Spleen (tissue), 11 donors: Measurements from ENCODE around the gene POMP. TPM values are rescaled to one million over a fixed set of nuclear protein-coding genes. Genes with fewer than 3 reads are reported as not detected.

Source experiments
- DNase-seq: peaks from one replicate; pipeline ENCODE4 v3.0.0-alpha.2; 2020
- H3K27ac ChIP-seq, 8 donors: fragments of 200-600 bp; sonication (generic) in 7 of 8; 1 replicate in 4 of 8; 2 replicates in 4 of 8; pipeline versions ENCODE4 v1.5.0 to v1.8.0; 2016 to 2021; ENCODE audit warnings: inconsistent platforms in 4 of 8, mild to moderate bottlenecking in 4 of 8, moderate library complexity in 1 of 8
- H3K27me3 ChIP-seq, 7 donors: fragments of 200-600 bp; sonication (generic) in 6 of 7; replicated peaks in 1 of 7; 1 replicate in 4 of 7; 2 replicates in 3 of 7; pipeline versions ENCODE4 v1.5.0 to v1.8.0; 2016 to 2021; ENCODE audit warnings: inconsistent platforms in 3 of 7, mild to moderate bottlenecking in 1 of 7
- H3K36me3 ChIP-seq, 6 donors: fragments of 200-600 bp; sonication (generic) in 5 of 6; 1 replicate in 4 of 6; 2 replicates in 2 of 6; pipeline versions ENCODE4 v1.5.0 to v1.8.0; 2016 to 2021; ENCODE audit warnings: inconsistent platforms in 2 of 6
- H3K4me1 ChIP-seq, 6 donors: fragments of 200-600 bp; sonication (generic) in 5 of 6; 1 replicate in 3 of 6; 2 replicates in 3 of 6; pipeline versions ENCODE4 v1.5.0 to v1.8.0; 2016 to 2021; ENCODE audit warnings: inconsistent platforms in 3 of 6
- H3K4me3 ChIP-seq, 8 donors: fragments of 200-600 bp; sonication (generic) in 7 of 8; 1 replicate in 4 of 8; 2 replicates in 4 of 8; pipeline versions ENCODE4 v1.5.0 to v1.8.0; 2016 to 2021; ENCODE audit warnings: inconsistent platforms in 4 of 8, mild to moderate bottlenecking in 4 of 8, moderate library complexity in 2 of 8
- H3K9me3 ChIP-seq, 8 donors: fragments of 200-600 bp; sonication (generic) in 7 of 8; 1 replicate in 4 of 8; 2 replicates in 4 of 8; pipeline versions ENCODE4 v1.5.0 to v1.8.0; 2016 to 2021; ENCODE audit warnings: inconsistent platforms in 4 of 8
- CTCF ChIP-seq, 11 experiments: fragments of 200-600 bp in 7 of 11; fragments of 450-650 bp in 4 of 11; sonication (generic) in 4 of 11; IDR thresholded peaks in 8 of 11; conservative IDR thresholded peaks in 3 of 11; 1 replicate in 7 of 11; 2 replicates in 4 of 11; pipeline versions ENCODE4 v1.4.0 to v1.8.0; 2016 to 2021; ENCODE audit warnings: antibody characterized with exemption in 11 of 11, inconsistent platforms in 4 of 11, mild to moderate bottlenecking in 1 of 11
- POLR2A ChIP-seq, 3 donors: fragments of 450-650 bp; IDR thresholded peaks; one replicate each; pipeline ENCODE4 v1.5.1; 2017; ENCODE audit warnings: antibody characterized with exemption in 3 of 3, mild to moderate bottlenecking in 1 of 3
- POLR2AphosphoS5 ChIP-seq, 3 donors: sonication (generic); formaldehyde crosslinking; IDR thresholded peaks; one replicate each; pipeline ENCODE4 v1.5.1; 2017; ENCODE audit warnings: antibody characterized with exemption in 3 of 3
- WGBS, 5 donors: extraction: QIAGEN DNeasy Blood & Tissue Kit in 3 of 5; methylation state at CpG; one replicate each; pipeline versions ENCODE4 v1.1.5 to v1.1.7; 2013 to 2018; 5-methylcytosine and 5-hydroxymethylcytosine counted together
- intact Hi-C: fragments of 100-400 bp; cut with DNase I; formaldehyde crosslinking; loops from one replicate; pipeline ENCODE4 v1.15.0; 2023; ENCODE audit warnings: low total_unique reads
- polyA plus RNA-seq, 3 donors: library from polyadenylated mRNA; stranded (reverse); fragments of 200-250 nt; gene quantifications; one replicate each; pipeline ENCODE4 v1.2.1, GENCODE V29; 2013
- total RNA-seq, 7 donors: library from RNA; depleted of rRNA in 3 of 7; stranded (reverse); fragments of >200 nt in 3 of 7; fragmentation: NEBNext Ultra II Directional in 4 of 7; extraction: Animal tissue kit (Norgen Biotek cat#: 25700) in 4 of 7; gene quantifications; one replicate each; pipeline versions ENCODE4 v1.1.0 to v1.2.1, GENCODE V29; 2016 to 2021
- donor health status: healthy with polysubstance abuse.
- donor health status: DM: no; HTN: no; CAD: no; lungs with moderate emphysema.
- donor health status: DM: no; HTN: no; CAD: no.
- donor health status: Bipolar disorder and iron deficiency.
- donor health status: healthy.
- donor health status: DM: no; HTN: no; CAD: no.
- donor health status: DM: yes; HTN: yes; CAD: no.

POMP gene
- total and polyA plus RNA-seq, 10 donors = 28.8 to 97.5 (median 53.2) TPM

- Histone ChIP-seq H3K9me3 (no peaks in the 10 kb centered on the region), H3K27me3 (no peaks in the 10 kb centered on the region), H3K36me3 (peaks cover 0 to 35% (median 21%) of the 10 kb centered on the region in 6 donors), H3K4me1 (peaks cover 14 to 85% (median 53%) of the 10 kb centered on the region in 6 donors), H3K4me3 (peak overlapping the region; percentile 63 to 93 (median 76)), H3K27ac (peak overlapping the region; percentile 89 to 99 (median 97))
- TF ChIP-seq CTCF (IDR thresholded peaks at IDR 0.05 in 8 of 11, conservative IDR thresholded peaks at IDR 0.05 in 3 of 11) (no peak), POLR2AphosphoS5 (IDR thresholded peaks at IDR 0.05) (no peak), POLR2A (IDR thresholded peaks at IDR 0.05) (no peak)
- WGBS, 5 donors = 0 to 1% (median 0%) methylated on average over 8 of the region's 8 CpGs
- intact Hi-C loops = no loop called here
- DNase-seq = no peak
Observed at GRCh38 chr13:28658539-28658795, 463 bp upstream of the POMP start.

- TF ChIP-seq POLR2AphosphoS5 (IDR thresholded peaks at IDR 0.05) (no peak), CTCF (IDR thresholded peaks at IDR 0.05 in 8 of 11, conservative IDR thresholded peaks at IDR 0.05 in 3 of 11) (no peak), POLR2A (IDR thresholded peaks at IDR 0.05) (no peak)
- Histone ChIP-seq H3K27me3 (no peaks in the 10 kb centered on the region), H3K36me3 (peaks cover 3 to 44% (median 32%) of the 10 kb centered on the region in 6 donors), H3K9me3 (no peaks in the 10 kb centered on the region), H3K4me3 (peak overlapping the region; percentile 63 to 93 (median 76)), H3K4me1 (peaks cover 14 to 89% (median 55%) of the 10 kb centered on the region in 6 donors), H3K27ac (peak overlapping the region; percentile 89 to 99 (median 97))
- WGBS, 5 donors = 6 to 10% (median 7%) methylated on average over 4 of the region's 4 CpGs
- intact Hi-C loops = no loop called here
- DNase-seq = no peak
Observed at GRCh38 chr13:28659621-28659970, 666 bp downstream of the POMP start.

GRCh38 chr13:28666897-28667488, 8.1 kb downstream of the POMP start:
- intact Hi-C loops = no loop called here
- no peak overlapping the region for H3K4me3 ChIP-seq
- 88 to 95% (median 92%) methylated on average over 9 of the region's 9 CpGs for WGBS, 5 donors
- TF ChIP-seq POLR2AphosphoS5 (IDR thresholded peaks at IDR 0.05) (no peak), CTCF (IDR thresholded peaks at IDR 0.05 in 8 of 11, conservative IDR thresholded peaks at IDR 0.05 in 3 of 11) (no peak), POLR2A (IDR thresholded peaks at IDR 0.05) (no peak)
- DNase-seq = no peak
- H3K36me3 ChIP-seq = peaks cover 3 to 100% (median 94%) of the 10 kb centered on the region in 6 donors
- peaks cover 0 to 82% (median 34%) of the 10 kb centered on the region in 6 donors for H3K4me1 ChIP-seq
- H3K9me3 ChIP-seq = no peaks in the 10 kb centered on the region
- no peaks in the 10 kb centered on the region for H3K27me3 ChIP-seq
- H3K27ac ChIP-seq = no peak overlapping the region

DNA sequence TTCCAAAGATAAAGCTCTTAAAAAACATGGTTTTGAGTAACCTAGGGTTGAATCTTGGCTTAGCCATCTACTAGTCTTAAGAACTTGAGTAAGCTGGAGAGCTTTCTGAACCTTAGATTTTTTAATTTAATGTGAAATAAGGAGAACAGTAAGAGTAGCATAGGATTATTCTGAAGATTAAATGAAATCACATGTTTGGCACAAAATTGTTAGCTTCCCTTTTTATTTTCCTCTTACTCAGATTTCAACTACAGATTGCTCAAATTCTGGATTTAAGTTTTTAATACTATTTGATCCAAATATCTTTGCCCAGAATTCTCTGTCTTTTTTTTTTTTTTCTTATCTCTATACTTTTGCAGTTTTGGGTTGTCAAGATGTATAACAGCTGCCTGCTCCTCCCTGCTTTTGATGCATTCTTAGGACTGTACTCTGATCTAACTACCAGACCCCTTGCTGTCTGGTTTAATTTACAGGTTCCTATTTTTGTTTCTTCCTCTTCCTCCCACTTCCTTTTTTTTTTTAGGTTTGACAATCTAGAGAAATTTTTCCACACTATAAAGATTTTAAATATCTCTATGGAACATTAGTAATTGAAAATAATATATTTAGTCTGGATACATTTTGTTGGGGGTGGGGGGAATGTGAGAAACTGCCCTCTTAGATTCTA, 12.3 kb downstream of the POMP start:
- no peak overlapping the region for H3K4me3 ChIP-seq
- H3K4me1 ChIP-seq = peaks cover 0 to 66% (median 23%) of the 10 kb centered on the region in 6 donors
- intact Hi-C loops = no loop called here
- H3K9me3 ChIP-seq = no peaks in the 10 kb centered on the region
- peaks cover 0 to 100% (median 95%) of the 10 kb centered on the region in 6 donors for H3K36me3 ChIP-seq
- TF ChIP-seq POLR2A (IDR thresholded peaks at IDR 0.05) (no peak), POLR2AphosphoS5 (IDR thresholded peaks at IDR 0.05) (no peak), CTCF (IDR thresholded peaks at IDR 0.05 in 8 of 11, conservative IDR thresholded peaks at IDR 0.05 in 3 of 11) (no peak)
- no peak for DNase-seq
- H3K27ac ChIP-seq = peak overlapping the region in 7 of 8 donors; percentile 12 to 75 (median 40)
- no peaks in the 10 kb centered on the region for H3K27me3 ChIP-seq
